Tibial artery (tissue), 4 donors: ENCODE results near the gene XIST.
"Not testable (repeated sequence)": the region's sequence is repeated elsewhere in the genome, so short reads cannot be mapped to it uniquely, and the experiment has no call there.

Source experiments
- DNase-seq, 2 donors: peaks; one replicate each; pipeline ENCODE4 v3.0.0-alpha.2; 2019
- H3K27ac ChIP-seq, 2 donors: fragments of 200-600 bp; sonication (generic) in 1 of 2; 1 replicate in 1 of 2; 2 replicates in 1 of 2; pipeline ENCODE4 v1.5.1; 2018 to 2019; ENCODE audit warnings: mild to moderate bottlenecking in 1 of 2
- H3K27me3 ChIP-seq, 2 donors: fragments of 200-600 bp; sonication (generic) in 1 of 2; one replicate each; pipeline versions ENCODE4 v1.5.1 to v1.6.0; 2016 to 2019
- H3K36me3 ChIP-seq, 3 donors: fragments of 200-600 bp; sonication (generic) in 2 of 3; one replicate each; pipeline ENCODE4 v1.5.1; 2016 to 2019; ENCODE audit warnings: mild to moderate bottlenecking in 2 of 3
- H3K4me1 ChIP-seq, 4 donors: fragments of 200-600 bp; sonication (generic) in 2 of 4; 1 replicate in 3 of 4; 2 replicates in 1 of 4; pipeline ENCODE4 v1.5.1; 2016 to 2019
- H3K4me3 ChIP-seq, 2 donors: fragments of 200-600 bp; sonication (generic) in 1 of 2; 1 replicate in 1 of 2; 2 replicates in 1 of 2; pipeline ENCODE4 v1.5.1; 2018 to 2019; ENCODE audit warnings: mild to moderate bottlenecking in 2 of 2
- H3K9me3 ChIP-seq, 3 donors: fragments of 200-600 bp; sonication (generic) in 1 of 3; one replicate each; pipeline ENCODE4 v1.5.1; 2016 to 2019
- CTCF ChIP-seq, 2 experiments: fragments of 200-600 bp in 1 of 2; fragments of 450-650 bp in 1 of 2; IDR thresholded peaks; one replicate each; pipeline ENCODE4 v1.5.1; 2017 to 2019; ENCODE audit warnings: antibody characterized with exemption in 2 of 2, mild to moderate bottlenecking in 1 of 2, moderate library complexity in 1 of 2
- intact Hi-C: fragments of 100-400 bp; cut with DNase I; formaldehyde crosslinking; loops from one replicate; pipeline ENCODE4 v1.15.0; 2023; ENCODE audit warnings: low total_unique reads

Gene XIST

GRCh38 chrX:73852467-73852866 lies at the start of gene XIST:
XIST (minus strand) TSS chrX:73852714.
- no peaks in the 10 kb centered on the region for H3K9me3 ChIP-seq
- H3K27me3 ChIP-seq: no peaks in the 10 kb centered on the region
- peaks cover 0 to 9% (median 0%) of the 10 kb centered on the region in 4 donors for H3K4me1 ChIP-seq
- no peak within 1 kb of the TSS for H3K27ac ChIP-seq
- DNase-seq: no peak
- H3K36me3 ChIP-seq: no peaks in the 10 kb centered on the region
- TF ChIP-seq CTCF (IDR thresholded peaks at IDR 0.05): no peak
- no peak within 1 kb of the TSS for H3K4me3 ChIP-seq
- intact Hi-C loops: no loop called here

DNA sequence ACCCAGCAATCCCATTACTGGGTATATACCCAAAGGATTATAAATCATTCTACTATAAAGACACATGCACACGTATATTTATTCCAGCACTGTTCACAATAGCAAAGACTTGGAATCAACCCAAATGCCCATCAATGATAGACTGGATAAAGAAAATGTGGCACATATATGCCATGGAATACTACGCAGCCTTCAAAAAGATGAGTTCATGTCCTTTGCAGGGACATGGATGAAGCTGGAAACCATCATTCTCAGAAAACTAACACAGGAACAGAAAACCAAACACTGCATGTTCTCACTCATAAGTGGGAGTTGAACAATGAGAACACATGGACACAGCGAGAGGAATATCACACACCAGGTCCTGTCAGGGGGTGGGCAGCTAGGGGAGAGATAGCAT lies 45.8 kb upstream of the XIST start:
- H3K36me3 ChIP-seq, H3K27me3 ChIP-seq, intact Hi-C loops, H3K9me3 ChIP-seq, H3K4me3 ChIP-seq, H3K4me1 ChIP-seq, H3K27ac ChIP-seq, DNase-seq: not testable (repeated sequence)

GRCh38 chrX:73892515-73893090 lies 40.1 kb upstream of the XIST start:
- DNase-seq, H3K4me1 ChIP-seq, H3K27ac ChIP-seq, intact Hi-C loops, H3K4me3 ChIP-seq, H3K27me3 ChIP-seq, H3K36me3 ChIP-seq: not testable (repeated sequence)
- H3K9me3 ChIP-seq: peaks cover 0 to 16% (median 5%) of the 10 kb centered on the region in 3 donors

GRCh38 chrX:73882260-73882659 lies 29.7 kb upstream of the XIST start:
- DNase-seq, H3K36me3 ChIP-seq: not testable (repeated sequence)

DNA sequence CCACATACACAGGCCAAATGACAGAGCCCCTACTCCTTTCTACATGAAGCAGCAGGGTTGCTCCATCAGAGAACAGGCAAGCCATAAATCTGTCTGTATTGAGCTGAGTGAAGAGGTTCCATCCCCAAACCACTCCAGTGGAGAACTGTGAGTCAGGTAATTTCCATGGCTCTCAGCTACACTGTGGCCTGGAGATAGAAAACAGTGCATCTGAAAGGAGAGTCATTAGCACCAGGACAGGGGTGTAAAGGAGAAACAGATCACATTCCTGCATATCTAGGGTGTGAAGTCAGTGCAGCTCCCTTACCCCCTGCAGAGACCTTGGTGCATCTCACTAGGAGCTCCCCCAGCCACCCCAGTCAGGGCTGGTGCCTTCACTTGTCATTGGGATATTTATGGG lies 25.2 kb upstream of the XIST start:
- Histone ChIP-seq H3K27ac (no peak overlapping the region), H3K27me3 (no peaks in the 10 kb centered on the region), H3K4me1 (no peaks in the 10 kb centered on the region), H3K4me3 (no peak overlapping the region), H3K9me3 (peaks cover 0 to 26% (median 10%) of the 10 kb centered on the region in 3 donors), H3K36me3 (no peaks in the 10 kb centered on the region)
- DNase-seq: no peak
- intact Hi-C loops: no loop called here
- TF ChIP-seq CTCF (IDR thresholded peaks at IDR 0.05): no peak

More at GRCh38 chrX:73882260-73882659, 29.7 kb upstream of the XIST start:
- H3K4me1 ChIP-seq, H3K27ac ChIP-seq, H3K27me3 ChIP-seq, H3K4me3 ChIP-seq, intact Hi-C loops: not testable (repeated sequence)
- H3K9me3 ChIP-seq: peaks cover 0 to 25% (median 12%) of the 10 kb centered on the region in 3 donors

GRCh38 chrX:73876911-73877310 lies 24.4 kb upstream of the XIST start:
- no peak for TF ChIP-seq CTCF (IDR thresholded peaks at IDR 0.05)
- peaks cover 0 to 26% (median 10%) of the 10 kb centered on the region in 3 donors for H3K9me3 ChIP-seq
- H3K27me3 ChIP-seq: no peaks in the 10 kb centered on the region
- no peaks in the 10 kb centered on the region for H3K4me1 ChIP-seq
- intact Hi-C loops: no loop called here
- no peak for DNase-seq
- H3K36me3 ChIP-seq: no peaks in the 10 kb centered on the region
- no peak overlapping the region for H3K27ac ChIP-seq
- H3K4me3 ChIP-seq: no peak overlapping the region

- intact Hi-C loops: no loop called here
- no peak for DNase-seq
- Histone ChIP-seq H3K27me3 (no peaks in the 10 kb centered on the region), H3K36me3 (no peaks in the 10 kb centered on the region), H3K4me3 (no peak overlapping the region), H3K4me1 (no peaks in the 10 kb centered on the region), H3K27ac (no peak overlapping the region), H3K9me3 (peaks cover 0 to 5% (median 0%) of the 10 kb centered on the region in 3 donors)
- TF ChIP-seq CTCF (IDR thresholded peaks at IDR 0.05): no peak
Observed at GRCh38 chrX:73868916-73869315, 16.4 kb upstream of the XIST start.
